GM12892 (cell line): ENCODE results near the gene RNF144A.

Source experiments
- POLR2A ChIP-seq: IDR thresholded peaks from 2 replicates; pipeline ENCODE4 v1.6.1; 2011; ENCODE audit warnings: low read depth, low read length, control low read depth
- POLR2AphosphoS5 ChIP-seq: IDR thresholded peaks from 2 replicates; pipeline ENCODE4 v1.6.1; 2011; ENCODE audit warnings: low read depth, low read length, control low read depth
- TAF1 ChIP-seq: IDR thresholded peaks from 2 replicates; pipeline ENCODE4 v1.6.1; 2011; ENCODE audit warnings: low read depth, mild to moderate bottlenecking, control low read depth, low read length, borderline replicate concordance

DNA sequence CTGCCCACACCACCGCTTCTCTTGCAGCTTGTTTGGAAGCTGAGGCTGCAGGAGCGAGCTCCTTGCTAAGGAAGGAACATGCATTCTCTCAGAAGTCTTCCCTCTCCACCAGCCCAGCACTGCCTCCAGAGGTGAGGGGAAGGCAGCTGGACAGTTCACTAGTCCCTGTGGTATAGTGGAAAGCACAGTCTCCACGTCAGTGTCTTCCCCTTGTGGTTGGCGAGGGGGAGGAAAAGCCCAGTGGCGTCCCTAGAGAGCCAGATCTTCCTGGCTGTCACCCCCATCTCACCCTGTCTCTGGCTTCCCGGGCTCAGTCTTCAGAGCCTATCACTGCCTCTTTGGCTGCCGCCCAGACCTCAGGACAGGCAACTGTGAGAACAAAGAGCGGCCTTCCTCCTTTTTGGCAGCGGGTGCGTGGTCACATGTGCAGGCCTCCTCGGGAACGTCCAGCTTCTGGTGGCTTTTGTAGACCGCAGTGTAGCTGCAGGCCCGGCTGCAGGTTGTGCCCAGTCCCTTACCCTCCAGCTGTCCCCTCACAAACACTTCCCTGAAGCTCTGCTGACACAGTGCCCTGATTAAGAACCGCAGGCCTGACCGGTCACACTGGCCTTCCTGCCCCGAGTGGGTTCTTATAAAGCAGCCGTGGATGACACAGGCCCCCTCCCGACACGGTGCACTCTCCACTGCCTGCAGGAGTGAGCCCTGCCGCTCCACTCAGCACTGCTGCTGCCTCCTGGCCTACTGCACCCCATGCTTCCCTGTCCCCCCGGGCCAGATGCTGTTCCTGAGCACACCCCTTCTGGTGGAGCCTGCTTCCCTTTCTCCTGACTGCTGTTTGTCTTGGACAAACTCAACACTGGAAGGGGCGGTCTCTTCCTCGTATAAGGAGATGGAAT is 90.9 kb downstream of the RNF144A start:
- no peak for TF ChIP-seq POLR2A
- TF ChIP-seq TAF1: no peak
- no peak for TF ChIP-seq POLR2AphosphoS5
